OCI-LY1 (cell line): ENCODE data around the gene COBL.

Source experiments
- EZH2 ChIP-seq: fragments of 200-600 bp; sonication (generic), shearing (Covaris generic); IDR thresholded peaks from 2 replicates; pipeline ENCODE4 v1.8.0; 2017; ENCODE audit warnings: borderline replicate concordance, mixed run types, mild to moderate bottlenecking, antibody characterized with exemption, low read length, moderate library complexity, mixed read lengths
- TF ChIP-seq, protein P1 (sequence below): fragments of 200-600 bp; sonication (generic), shearing (Covaris generic); IDR thresholded peaks from 2 replicates; pipeline ENCODE4 v1.5.1; 2017; ENCODE audit warnings: mild to moderate bottlenecking, antibody characterized with exemption, low read length, moderate library complexity, mixed read lengths

DNA sequence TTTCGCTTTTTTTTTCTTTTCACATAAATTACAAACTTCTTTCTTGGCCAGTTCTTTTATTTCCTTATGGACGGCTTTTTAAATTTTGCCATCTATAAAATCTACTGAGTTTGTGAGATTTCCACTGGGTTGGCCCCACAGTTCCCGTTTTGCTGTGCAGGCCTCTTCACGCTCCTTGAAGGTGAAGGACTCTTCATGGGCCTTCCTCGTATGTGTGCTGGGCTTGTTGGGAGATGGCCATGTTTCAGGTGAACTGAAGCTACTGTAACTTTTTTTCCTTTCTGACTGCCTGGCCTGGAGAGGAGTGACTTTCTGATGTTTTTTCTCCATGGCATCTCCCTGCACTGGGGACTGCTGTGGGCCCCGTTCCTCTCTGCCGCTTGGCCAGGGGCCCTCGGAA is 262.4 kb downstream of the COBL start:
- TF ChIP-seq, protein P1, sequence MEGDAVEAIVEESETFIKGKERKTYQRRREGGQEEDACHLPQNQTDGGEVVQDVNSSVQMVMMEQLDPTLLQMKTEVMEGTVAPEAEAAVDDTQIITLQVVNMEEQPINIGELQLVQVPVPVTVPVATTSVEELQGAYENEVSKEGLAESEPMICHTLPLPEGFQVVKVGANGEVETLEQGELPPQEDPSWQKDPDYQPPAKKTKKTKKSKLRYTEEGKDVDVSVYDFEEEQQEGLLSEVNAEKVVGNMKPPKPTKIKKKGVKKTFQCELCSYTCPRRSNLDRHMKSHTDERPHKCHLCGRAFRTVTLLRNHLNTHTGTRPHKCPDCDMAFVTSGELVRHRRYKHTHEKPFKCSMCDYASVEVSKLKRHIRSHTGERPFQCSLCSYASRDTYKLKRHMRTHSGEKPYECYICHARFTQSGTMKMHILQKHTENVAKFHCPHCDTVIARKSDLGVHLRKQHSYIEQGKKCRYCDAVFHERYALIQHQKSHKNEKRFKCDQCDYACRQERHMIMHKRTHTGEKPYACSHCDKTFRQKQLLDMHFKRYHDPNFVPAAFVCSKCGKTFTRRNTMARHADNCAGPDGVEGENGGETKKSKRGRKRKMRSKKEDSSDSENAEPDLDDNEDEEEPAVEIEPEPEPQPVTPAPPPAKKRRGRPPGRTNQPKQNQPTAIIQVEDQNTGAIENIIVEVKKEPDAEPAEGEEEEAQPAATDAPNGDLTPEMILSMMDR, result no peak
- TF ChIP-seq EZH2, result no peak
